ENCODE data around the gene GC. TPM values are rescaled to one million over a fixed set of nuclear protein-coding genes. Genes with fewer than 3 reads are reported as not detected.

Gene GC
- total and polyA plus RNA-seq, 2 of the 4 experiments (the other 2 are of a cell fraction), result not detected

- CTCF ChIA-PET, result no interaction called here
- Histone ChIP-seq H2BK5ac (ENCODE audit: low read depth, low read length, poor library complexity, severe bottlenecking) (no peak overlapping the region), H3K4me3 (ENCODE audit: insufficient read depth, low read depth, low read length) (no peak overlapping the region), H3K4me2 (ENCODE audit: low read depth, low read length) (no peak overlapping the region), H2BK20ac (ENCODE audit: low read depth, low read length) (no peak overlapping the region), H4K8ac (ENCODE audit: low read depth in 2 of 2, low read length in 2 of 2) (no peak overlapping the region), H2AK9ac (replicated peaks; ENCODE audit: low read depth, low read length, poor library complexity) (no peak overlapping the region), H3K18ac (ENCODE audit: low read depth, low read length) (no peak overlapping the region), H3K4ac (ENCODE audit: low read depth, low read length) (no peak overlapping the region), H2BK120ac (ENCODE audit: low read depth, low read length) (no peak overlapping the region), H2AK5ac (ENCODE audit: low read depth, low read length) (no peak overlapping the region), H3K14ac (replicated peaks; ENCODE audit: low read depth, low read length) (no peak overlapping the region), H3K4me1 (ENCODE audit: control insufficient read depth, insufficient read depth, low read length) (no peaks in the 10 kb centered on the region), H4K5ac (ENCODE audit: low read depth, low read length) (no peak overlapping the region), H3K56ac (ENCODE audit: extremely low read depth, insufficient read depth, low read length) (no peak overlapping the region), H3K27ac (ENCODE audit: insufficient read depth, low read length) (no peak overlapping the region), H3K23ac (ENCODE audit: low read depth, low read length) (no peak overlapping the region), H3K9ac (ENCODE audit: low read depth, low read length) (no peak overlapping the region), H4K91ac (ENCODE audit: insufficient read depth, low read depth, low read length) (no peak overlapping the region), H2BK15ac (ENCODE audit: low read depth, low read length) (no peak overlapping the region), H2AFZ (replicated peaks; ENCODE audit: low read length, poor library complexity) (no peak overlapping the region), H3K9me1 (ENCODE audit: insufficient read depth, low read length) (no peaks in the 10 kb centered on the region), H3K79me1 (ENCODE audit: low read depth in 1 of 2, low read length in 2 of 2) (no peaks in the 10 kb centered on the region), H4K20me1 (ENCODE audit: insufficient read depth, low read length) (no peaks in the 10 kb centered on the region), H3K27me3 (ENCODE audit: control insufficient read depth, insufficient read depth, low read length) (no peaks in the 10 kb centered on the region), H3K9me3 (ENCODE audit: control insufficient read depth, insufficient read depth, low read length) (no peaks in the 10 kb centered on the region), H3K36me3 (ENCODE audit: control insufficient read depth, insufficient read depth, low read length) (no peaks in the 10 kb centered on the region)
- WGBS, 2 experiments (ENCODE audit: extremely low coverage in 2 of 2, insufficient read length in 1 of 2), result no CpG with 5 or more reads among the region's 4 CpGs
- intact Hi-C loops (cut with micrococcal nuclease), result no loop called here
- POLR2A ChIA-PET (ENCODE audit: unreplicated experiment), result no interaction called here
- BruUV-seq (replicated peaks), result no TSS peak
- TF ChIP-seq ELK1 (IDR thresholded peaks at IDR 0.05; ENCODE audit: borderline replicate concordance, low read depth, low read length), result no peak
- no peak for TF ChIP-seq POLR2A (IDR thresholded peaks at IDR 0.05; ENCODE audit: low read depth, low read length)
- TF ChIP-seq MAFK (IDR thresholded peaks at IDR 0.05; ENCODE audit: low read depth, low read length), result no peak
- no peak for TF ChIP-seq FOS (IDR thresholded peaks at IDR 0.05; ENCODE audit: low read depth, low read length)
- TF ChIP-seq CTCF (conservative IDR thresholded peaks at IDR 0.05; ENCODE audit: low read depth, low read length), result no peak
- TF ChIP-seq MAZ (IDR thresholded peaks at IDR 0.05; ENCODE audit: borderline replicate concordance, low read depth, low read length), result no peak
- TF ChIP-seq SMC3 (IDR thresholded peaks at IDR 0.05; ENCODE audit: low read depth, low read length), result no peak
- no peak for TF ChIP-seq BHLHE40 (IDR thresholded peaks at IDR 0.05; ENCODE audit: low read depth, low read length)
- no peak for TF ChIP-seq RFX5 (IDR thresholded peaks at IDR 0.05; ENCODE audit: low read depth, low read length)
- TF ChIP-seq, protein P1, sequence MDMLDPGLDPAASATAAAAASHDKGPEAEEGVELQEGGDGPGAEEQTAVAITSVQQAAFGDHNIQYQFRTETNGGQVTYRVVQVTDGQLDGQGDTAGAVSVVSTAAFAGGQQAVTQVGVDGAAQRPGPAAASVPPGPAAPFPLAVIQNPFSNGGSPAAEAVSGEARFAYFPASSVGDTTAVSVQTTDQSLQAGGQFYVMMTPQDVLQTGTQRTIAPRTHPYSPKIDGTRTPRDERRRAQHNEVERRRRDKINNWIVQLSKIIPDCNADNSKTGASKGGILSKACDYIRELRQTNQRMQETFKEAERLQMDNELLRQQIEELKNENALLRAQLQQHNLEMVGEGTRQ (IDR thresholded peaks at IDR 0.05; ENCODE audit: low read depth, low read length), result no peak
- no peak for TF ChIP-seq CEBPB (IDR thresholded peaks at IDR 0.05; ENCODE audit: low read depth, low read length)
- no peak for TF ChIP-seq NFE2L2 (IDR thresholded peaks at IDR 0.05; ENCODE audit: low read depth, low read length)
- TF ChIP-seq MXI1 (IDR thresholded peaks at IDR 0.05; ENCODE audit: borderline replicate concordance, low read depth, low read length), result no peak
- TF ChIP-seq RCOR1 (IDR thresholded peaks at IDR 0.05; ENCODE audit: insufficient replicate concordance, low read length), result no peak
- TF ChIP-seq CHD1 (IDR thresholded peaks at IDR 0.05; ENCODE audit: low read depth, low read length), result no peak
- no peak for TF ChIP-seq RAD21 (IDR thresholded peaks at IDR 0.05; ENCODE audit: low read length)
- ATAC-seq (ENCODE audit: low read depth), result no peak
- dilution Hi-C loops (cut with HindIII; ENCODE audit: low sequenced_read_pairs, unreplicated experiment), result no loop called here
- DNase-seq, result no peak
- in situ Hi-C loops (cut with MboI; ENCODE audit: low sequenced_read_pairs), result no loop called here
These were observed 46.8 kb upstream of the GC start for GRCh38 chr4:71830497-71831190.

Measured in IMR-90 (cell line).